Activated naive CD4-positive, alpha-beta T cell treated with Interleukin-2 at 50 U/mL for 16 hours (primary cell): Measurements from ENCODE around the gene SLC6A18.
"Not testable (repeated sequence)": the region's sequence is repeated elsewhere in the genome, so short reads cannot be mapped to it uniquely, and the experiment has no call there.

Experiments used
- DNase-seq: peaks from one replicate; pipeline ENCODE4 v3.0.0-alpha.2; 2020

SLC6A18 gene

GRCh38 chr5:1278656-1279442 is 53.7 kb downstream of the SLC6A18 start:
- DNase-seq, result no peak

GRCh38 chr5:1279443-1280151 is 54.4 kb downstream of the SLC6A18 start:
- DNase-seq, result no peak

DNA sequence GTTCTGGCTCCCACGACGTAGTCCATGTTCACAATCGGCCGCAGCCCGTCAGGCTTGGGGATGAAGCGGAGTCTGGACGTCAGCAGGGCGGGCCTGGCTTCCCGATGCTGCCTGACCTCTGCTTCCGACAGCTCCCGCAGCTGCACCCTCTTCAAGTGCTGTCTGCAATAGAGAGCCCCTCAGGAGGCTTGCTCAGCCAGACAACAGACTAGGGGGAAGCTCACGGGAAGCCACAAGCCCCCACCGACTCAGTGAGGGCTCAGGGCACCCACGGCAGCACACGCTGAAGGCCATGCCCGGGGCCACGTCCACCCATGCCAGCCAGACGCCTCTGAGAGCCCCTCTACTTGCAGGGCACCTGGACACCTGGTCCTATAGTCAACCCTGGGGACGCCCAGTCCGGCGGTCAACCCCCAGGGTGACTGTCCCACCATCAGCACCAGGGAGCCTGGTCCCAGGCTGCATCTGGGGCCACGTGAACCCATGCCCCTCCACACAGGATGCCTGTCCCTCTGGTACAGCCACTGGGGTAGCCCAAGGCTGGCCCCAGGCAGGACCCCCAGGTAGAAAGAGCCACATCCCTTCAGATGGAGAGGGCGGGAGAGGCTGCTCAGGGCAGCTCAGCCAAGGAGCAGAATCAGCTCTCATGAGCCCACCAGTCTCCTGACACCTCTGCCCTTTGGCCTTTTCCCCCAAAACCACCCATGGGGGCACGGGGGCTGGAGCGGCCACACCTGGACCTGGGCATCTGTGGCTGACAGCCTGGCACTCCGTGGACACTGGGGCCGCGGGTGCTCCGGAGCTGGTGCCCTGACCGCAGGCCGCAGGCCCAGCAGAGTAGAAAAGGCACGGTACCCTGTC is 55.2 kb downstream of the SLC6A18 start:
- no peak for DNase-seq

GRCh38 chr5:1281038-1281882 is 56.1 kb downstream of the SLC6A18 start:
- no peak for DNase-seq

DNA sequence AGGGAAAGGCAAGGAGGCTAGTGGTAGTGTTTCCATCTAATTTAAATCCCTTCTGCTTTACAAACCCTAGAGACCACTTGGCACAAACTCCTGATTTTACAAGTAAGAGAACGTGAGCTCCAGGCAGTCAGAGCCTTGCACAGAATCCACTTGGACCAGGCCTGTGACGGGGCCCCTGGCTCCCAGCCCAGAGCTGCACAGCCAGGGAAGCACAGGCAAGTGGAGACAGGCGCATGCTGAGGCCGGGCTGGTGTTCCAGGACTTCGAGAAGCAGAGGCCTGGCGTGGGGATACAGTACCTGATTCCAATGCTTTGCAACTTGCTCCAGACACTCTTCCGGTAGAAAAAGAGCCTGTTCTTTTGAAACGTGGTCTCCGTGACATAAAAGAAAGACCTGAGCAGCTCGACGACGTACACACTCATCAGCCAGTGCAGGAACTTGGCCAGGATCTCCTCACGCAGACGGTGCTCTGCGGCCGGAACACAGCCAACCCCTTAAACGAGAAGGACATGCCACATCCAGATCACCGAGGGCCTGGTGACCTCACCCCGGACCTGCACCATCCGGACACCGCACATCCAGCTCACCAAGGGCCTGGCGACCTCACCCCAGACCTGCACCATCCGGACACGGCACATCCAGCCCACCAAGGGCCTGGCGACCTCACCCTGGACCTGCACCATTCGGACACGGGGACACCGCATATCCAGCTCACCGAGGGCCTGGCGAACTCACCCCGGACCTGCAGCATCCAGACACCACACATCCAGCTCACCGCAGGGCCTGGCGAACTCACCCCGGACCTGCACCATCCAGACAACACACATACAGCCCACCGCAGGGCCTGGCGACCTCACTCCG is 57.2 kb downstream of the SLC6A18 start:
- no peak for DNase-seq

GRCh38 chr5:1282993-1283728 is 58.0 kb downstream of the SLC6A18 start:
- DNase-seq, result not testable (repeated sequence)

DNA sequence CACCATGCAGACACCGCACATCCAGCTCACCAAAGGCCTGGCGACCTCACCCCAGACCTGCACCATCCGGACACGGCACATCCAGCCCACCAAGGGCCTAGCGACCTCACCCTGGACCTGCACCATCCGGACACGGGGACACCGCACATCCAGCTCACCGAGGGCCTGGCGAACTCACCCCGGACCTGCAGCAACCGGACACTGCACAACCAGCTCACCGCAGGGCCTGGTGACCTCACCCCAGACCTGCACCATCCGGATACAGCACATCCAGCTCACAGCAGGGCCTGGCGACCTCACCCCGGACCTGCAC is 58.5 kb downstream of the SLC6A18 start:
- not testable (repeated sequence) for DNase-seq

DNA sequence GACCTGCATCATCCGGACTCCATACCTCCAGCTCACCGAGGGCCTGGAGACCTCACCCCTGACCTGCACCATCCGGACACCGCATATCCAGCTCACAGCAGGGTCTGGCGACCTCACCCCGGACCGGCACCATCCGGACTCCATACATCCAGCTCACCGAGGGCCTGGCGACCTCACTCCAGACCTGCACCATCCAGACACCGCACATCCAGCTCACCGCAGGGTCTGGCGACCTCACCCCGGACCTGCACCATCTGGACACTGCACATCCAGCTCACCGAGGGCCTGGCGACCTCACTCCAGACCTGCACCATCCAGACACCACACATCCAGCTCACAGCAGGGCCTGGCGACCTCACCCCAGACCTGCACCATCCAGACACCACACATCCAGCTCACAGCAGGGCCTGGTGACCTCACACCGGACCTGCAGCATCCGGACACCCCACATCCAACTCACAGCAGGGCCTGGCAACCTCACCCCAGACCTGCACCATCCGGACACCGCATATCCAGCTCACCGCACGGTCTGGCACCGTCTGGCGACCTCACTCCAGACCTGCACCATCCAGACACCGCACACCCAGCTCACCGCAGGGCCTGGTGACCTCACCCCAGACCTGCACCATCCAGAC is 59.3 kb downstream of the SLC6A18 start:
- DNase-seq, result not testable (repeated sequence)

GRCh38 chr5:1285141-1285540 is 60.0 kb downstream of the SLC6A18 start:
- DNase-seq, result no peak

DNA sequence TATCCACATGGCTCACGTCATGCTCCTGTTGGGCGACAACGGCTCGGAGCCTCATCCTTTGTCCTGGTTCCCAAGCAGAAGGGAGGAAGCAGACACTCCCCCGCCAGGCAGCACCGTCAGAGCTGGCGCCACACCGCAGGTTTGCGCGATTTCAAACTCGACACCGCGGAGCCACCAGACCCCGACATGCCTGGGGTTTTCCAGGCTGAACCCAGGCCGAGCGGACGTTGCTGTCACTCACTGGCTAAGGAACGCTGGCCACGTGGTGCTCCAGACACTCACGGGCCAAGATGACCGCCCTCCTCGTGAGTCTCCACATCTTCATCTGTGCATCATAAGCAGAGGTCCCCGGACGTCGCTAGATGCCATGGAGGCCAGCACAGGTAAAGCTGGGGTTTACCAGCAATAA is 60.7 kb downstream of the SLC6A18 start:
- no peak for DNase-seq

DNA sequence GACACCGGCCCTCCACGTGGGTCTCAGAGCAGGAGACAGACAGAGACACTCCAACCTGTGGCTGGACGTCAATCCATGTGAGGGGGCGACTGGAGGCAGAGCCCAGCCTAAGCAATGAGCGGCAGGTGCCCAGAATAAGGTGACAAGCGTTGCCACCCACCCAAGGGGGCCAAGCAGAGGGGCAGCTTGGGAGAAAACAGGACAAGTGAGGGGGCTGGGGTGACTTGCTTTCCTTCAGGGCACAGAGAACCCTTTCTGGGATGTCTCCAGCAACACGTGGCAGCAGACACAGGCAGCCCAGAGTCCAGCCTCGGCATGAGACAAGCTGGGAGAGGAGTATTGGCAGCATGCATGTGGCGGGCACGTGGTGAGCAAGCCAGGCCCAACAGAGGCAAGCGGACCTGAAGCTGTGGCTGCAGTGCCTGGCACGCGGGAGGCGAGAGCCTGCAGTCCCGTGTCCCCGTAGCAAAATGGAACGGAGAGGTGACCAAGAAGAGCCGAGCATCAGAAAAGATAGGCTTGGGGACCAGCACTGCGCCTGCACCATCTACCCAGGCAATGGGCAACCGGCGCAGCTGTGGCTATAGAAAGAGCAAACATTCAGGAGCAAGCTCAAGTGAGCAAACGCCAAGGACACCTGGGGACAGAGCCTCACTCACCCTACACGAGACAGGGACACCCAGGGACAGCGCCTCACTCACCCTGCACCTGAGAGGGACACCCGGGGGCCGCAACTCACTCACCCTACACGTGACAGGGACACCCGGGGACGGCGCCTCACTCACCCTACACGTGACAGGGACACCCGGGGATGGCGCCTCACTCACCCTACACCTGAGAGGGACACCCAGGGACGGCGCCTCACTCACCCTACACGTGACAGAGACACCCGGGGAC is 63.5 kb downstream of the SLC6A18 start:
- no peak for DNase-seq

DNA sequence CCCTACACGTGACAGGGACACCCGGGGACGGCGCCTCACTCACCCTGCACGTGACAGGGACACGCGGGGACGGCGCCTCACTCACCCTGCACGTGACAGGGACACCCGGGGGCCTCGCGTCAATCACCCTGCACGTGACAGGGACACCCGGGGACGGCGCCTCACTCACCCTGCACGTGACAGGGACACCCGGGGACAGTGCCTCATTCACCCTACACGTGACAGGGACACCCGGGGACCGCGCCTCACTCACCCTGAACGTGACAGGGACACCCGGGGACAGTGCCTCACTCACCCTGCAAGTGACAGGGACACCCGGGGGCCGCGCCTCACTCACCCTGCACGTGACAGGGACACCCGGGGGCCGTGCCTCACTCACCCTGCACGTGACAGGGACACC is 64.4 kb downstream of the SLC6A18 start:
- DNase-seq, result not testable (repeated sequence)

DNA sequence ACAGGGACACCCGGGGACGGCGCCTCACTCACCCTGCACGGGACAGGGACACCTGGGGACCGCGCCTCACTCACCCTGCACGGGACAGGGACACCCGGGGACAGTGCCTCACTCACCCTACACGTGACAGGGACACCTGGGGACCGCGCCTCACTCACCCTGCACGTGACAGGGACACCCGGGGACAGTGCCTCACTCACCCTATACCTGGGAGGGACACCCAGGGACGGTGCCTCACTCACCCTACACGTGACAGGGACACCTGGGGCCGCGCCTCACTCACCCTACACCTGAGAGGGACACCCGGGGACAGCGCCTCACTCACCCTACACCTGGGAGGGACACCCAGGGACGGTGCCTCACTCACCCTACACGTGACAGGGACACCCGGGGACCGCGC is 65.8 kb downstream of the SLC6A18 start:
- DNase-seq, result not testable (repeated sequence)

- no peak for DNase-seq
Measured at GRCh38 chr5:1291611-1292080, 66.5 kb downstream of the SLC6A18 start.

GRCh38 chr5:1292139-1292538 is 67.0 kb downstream of the SLC6A18 start:
- DNase-seq, result no peak

GRCh38 chr5:1292846-1293415 is 67.8 kb downstream of the SLC6A18 start:
- no peak for DNase-seq

GRCh38 chr5:1293416-1294205 is 68.4 kb downstream of the SLC6A18 start:
- no peak for DNase-seq
